Stimulated activated memory B cell treated with anti-CD40 and anti-IgM and Interleukin-4, amounts not matched to agents 10 μg/mL and 1 μg/mL and 100 μg/mL, for 72 hours (primary cell): ENCODE measurements around the gene COL13A1.

ENCODE experiments used
- ATAC-seq: fragments of 150-1000 bp; cut with Tn5 transposase; 2 replicates; pipeline ENCODE4 v1.10.0; 2021
- H3K27ac Mint-ChIP-seq: one replicate; pipeline ENCODE4 v1.8.0; 2022; ENCODE audit warnings: mild to moderate bottlenecking, mixed read lengths
- H3K27me3 Mint-ChIP-seq: one replicate; pipeline ENCODE4 v1.8.0; 2022; ENCODE audit warnings: mixed read lengths
- H3K36me3 Mint-ChIP-seq: one replicate; pipeline ENCODE4 v1.8.0; 2022; ENCODE audit warnings: mixed read lengths
- H3K4me1 Mint-ChIP-seq: one replicate; pipeline ENCODE4 v1.8.0; 2022; ENCODE audit warnings: mixed read lengths
- H3K4me3 Mint-ChIP-seq: one replicate; pipeline ENCODE4 v1.8.0; 2022; ENCODE audit warnings: mild to moderate bottlenecking, moderate library complexity, mixed read lengths
- H3K9me3 Mint-ChIP-seq: one replicate; pipeline ENCODE4 v1.8.0; 2022; ENCODE audit warnings: mixed read lengths

The COL13A1 gene

DNA sequence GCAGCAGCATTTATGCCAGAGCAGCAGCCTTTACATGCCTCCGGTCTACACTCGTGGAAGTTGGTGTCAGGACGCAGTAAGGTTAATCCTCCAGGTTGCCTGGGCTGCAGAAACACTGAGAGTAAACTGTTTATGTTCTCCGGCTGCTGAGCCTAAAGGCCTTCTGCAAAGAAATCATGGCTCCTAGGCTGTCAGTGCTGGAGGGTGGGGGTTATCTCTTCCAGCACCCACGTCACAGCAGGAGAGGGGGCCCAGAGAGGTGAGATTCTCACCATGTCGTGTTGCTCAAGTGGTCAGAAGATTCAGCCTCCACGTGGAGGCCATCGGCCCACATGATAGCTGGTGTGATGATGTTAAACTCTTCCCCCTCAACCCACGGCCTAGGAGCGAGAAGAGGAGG, 41.2 kb downstream of the COL13A1 start:
- ATAC-seq, result no peak

DNA sequence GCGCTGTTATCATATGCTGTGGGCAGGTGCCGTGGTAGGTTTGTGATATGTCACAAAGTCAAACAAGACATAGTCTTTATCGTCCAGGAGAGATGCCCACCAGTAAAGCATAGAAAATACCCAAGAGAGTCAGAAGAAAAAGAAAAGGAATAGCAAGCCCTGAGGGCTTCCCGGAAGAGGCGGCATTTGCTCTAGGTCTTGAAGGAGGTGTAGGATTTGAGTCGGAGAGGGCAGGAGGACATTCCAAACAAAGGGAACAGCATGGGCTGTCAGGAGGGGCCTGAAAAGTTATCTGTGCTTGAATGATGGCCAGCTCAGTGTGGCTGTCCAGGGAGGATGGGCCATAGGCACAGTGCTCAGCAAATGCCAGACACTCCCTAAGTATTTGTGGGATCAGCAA, 42.2 kb downstream of the COL13A1 start:
- Mint-ChIP-seq H3K4me1 (peaks cover 5% of the 10 kb centered on the region), H3K9me3 (no peaks in the 10 kb centered on the region), H3K4me3 (no peak overlapping the region), H3K27ac (no peak overlapping the region), H3K36me3 (no peaks in the 10 kb centered on the region), H3K27me3 (peaks cover 39% of the 10 kb centered on the region)
- ATAC-seq, result no peak

More for the DNA sequence above, 41.2 kb downstream of the COL13A1 start:
- H3K9me3 Mint-ChIP-seq, result no peaks in the 10 kb centered on the region
- H3K27me3 Mint-ChIP-seq, result peaks cover 29% of the 10 kb centered on the region
- no peak overlapping the region for H3K4me3 Mint-ChIP-seq
- no peaks in the 10 kb centered on the region for H3K36me3 Mint-ChIP-seq
- no peak overlapping the region for H3K27ac Mint-ChIP-seq
- H3K4me1 Mint-ChIP-seq, result peaks cover 5% of the 10 kb centered on the region

DNA sequence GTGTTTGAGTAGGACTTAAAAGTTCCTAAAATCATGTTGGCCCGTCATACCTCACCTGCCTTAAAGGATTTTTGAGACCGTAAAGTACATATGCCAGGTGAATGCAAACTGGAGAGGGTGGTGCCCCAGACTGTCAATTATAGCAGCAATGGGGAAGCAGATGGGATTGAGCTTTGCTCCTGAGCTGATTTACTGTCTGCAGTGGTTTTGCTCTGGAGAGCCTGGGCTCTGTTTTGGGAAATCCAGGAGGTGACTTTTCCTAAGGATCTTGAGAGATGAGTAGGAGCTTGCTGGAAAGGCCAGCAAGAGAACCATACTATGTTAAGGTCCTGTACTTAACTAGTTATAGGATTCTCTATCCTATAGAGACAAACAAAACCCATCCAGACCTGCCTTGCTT, 43.0 kb downstream of the COL13A1 start:
- Mint-ChIP-seq H3K4me3 (no peak overlapping the region), H3K27me3 (peaks cover 46% of the 10 kb centered on the region), H3K9me3 (no peaks in the 10 kb centered on the region), H3K36me3 (no peaks in the 10 kb centered on the region), H3K4me1 (peaks cover 5% of the 10 kb centered on the region), H3K27ac (no peak overlapping the region)
- no peak for ATAC-seq

DNA sequence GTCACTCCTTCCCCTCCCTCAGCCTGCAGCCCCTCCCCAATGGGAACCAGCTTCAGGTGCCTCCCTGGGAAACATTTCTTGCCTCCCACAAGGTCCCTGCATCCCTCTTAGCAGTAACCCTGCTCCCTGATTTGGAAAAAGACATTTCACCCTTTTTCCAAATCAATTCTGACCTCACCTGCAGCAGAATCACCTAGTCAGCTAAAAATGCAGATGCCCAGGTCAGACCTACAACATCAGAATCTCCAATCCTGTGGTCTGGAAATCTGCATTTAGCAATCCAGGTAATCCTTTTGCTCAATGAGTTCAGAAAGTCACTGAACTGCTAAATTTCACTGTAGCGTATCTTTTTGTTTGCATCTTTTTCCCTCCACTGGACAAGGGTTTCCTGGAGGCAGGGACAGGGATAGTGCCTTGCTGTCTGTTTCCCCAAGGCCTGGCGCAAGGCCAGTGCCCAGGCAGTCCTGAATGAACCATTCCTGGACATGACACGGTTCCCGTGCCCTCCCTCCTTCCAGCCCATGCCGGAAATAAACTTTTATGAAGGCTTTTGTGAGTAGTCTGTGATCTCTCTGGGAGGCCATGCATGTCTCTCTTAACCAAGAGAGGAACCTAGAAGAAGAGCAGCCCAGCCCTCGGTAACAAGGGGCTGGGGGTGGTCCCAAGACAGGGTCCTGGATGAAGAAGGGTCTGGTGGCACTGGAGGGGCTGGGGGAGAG, 44.0 kb downstream of the COL13A1 start:
- no peak overlapping the region for H3K27ac Mint-ChIP-seq
- no peak overlapping the region for H3K4me3 Mint-ChIP-seq
- ATAC-seq, result no peak
- H3K27me3 Mint-ChIP-seq, result peaks cover 48% of the 10 kb centered on the region
- no peaks in the 10 kb centered on the region for H3K9me3 Mint-ChIP-seq
- peaks cover 5% of the 10 kb centered on the region for H3K4me1 Mint-ChIP-seq
- H3K36me3 Mint-ChIP-seq, result no peaks in the 10 kb centered on the region

DNA sequence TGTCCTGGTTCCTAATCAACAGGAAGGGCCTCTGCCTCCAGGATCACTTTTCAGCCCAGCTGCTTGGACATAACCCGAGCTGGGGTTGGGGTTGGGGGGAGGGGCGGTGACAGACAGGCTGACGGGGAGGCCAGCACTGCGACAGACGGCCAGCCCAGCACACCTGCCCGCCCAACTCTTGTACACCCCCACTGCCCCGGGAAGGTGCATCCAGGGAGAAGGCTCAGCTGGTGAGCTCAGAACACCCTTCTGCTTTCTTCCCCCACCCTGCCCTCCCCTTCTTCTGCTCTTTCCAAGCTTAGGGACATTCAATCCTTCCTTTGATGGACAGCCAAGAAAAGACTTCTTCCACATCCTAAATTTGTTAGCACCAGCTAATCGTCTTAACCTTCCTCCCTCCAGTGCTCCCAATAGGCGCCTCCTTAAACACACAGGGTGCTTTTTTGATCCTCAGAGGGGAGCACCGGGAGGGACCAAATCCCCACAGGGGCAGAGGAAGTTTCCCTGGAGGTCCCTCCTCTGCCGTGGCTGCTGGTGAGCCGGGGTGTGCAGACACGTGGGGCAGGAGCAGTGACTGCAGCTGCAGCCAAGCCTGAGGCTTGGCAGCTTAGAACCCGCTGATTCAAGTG, 44.7 kb downstream of the COL13A1 start:
- ATAC-seq, result no peak
- H3K27me3 Mint-ChIP-seq, result peaks cover 48% of the 10 kb centered on the region
- H3K36me3 Mint-ChIP-seq, result no peaks in the 10 kb centered on the region
- H3K27ac Mint-ChIP-seq, result no peak overlapping the region
- no peaks in the 10 kb centered on the region for H3K9me3 Mint-ChIP-seq
- no peak overlapping the region for H3K4me3 Mint-ChIP-seq
- H3K4me1 Mint-ChIP-seq, result peaks cover 5% of the 10 kb centered on the region

DNA sequence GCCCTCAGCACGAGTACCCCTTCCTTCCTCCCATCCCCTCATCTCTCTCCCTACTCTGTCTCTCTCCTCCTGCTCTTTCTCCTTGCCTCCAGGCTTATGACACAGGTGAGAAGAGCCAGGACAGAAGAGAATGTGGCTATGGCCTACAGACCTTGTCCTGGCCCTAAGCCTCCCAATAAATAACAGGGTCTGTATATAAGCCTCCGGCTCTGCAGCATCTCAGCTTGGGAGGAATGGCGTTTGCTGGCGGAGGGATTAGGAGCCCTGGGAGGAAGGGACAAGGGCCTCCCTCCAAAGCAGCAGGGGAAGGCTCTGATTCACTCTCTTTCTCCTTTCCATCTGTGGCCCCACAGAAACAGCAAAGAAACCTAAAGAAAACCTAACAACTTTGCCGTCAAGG, 45.8 kb downstream of the COL13A1 start:
- H3K4me1 Mint-ChIP-seq, result peaks cover 5% of the 10 kb centered on the region
- H3K4me3 Mint-ChIP-seq, result no peak overlapping the region
- H3K9me3 Mint-ChIP-seq, result no peaks in the 10 kb centered on the region
- H3K36me3 Mint-ChIP-seq, result no peaks in the 10 kb centered on the region
- ATAC-seq, result no peak
- peaks cover 56% of the 10 kb centered on the region for H3K27me3 Mint-ChIP-seq
- H3K27ac Mint-ChIP-seq, result no peak overlapping the region

DNA sequence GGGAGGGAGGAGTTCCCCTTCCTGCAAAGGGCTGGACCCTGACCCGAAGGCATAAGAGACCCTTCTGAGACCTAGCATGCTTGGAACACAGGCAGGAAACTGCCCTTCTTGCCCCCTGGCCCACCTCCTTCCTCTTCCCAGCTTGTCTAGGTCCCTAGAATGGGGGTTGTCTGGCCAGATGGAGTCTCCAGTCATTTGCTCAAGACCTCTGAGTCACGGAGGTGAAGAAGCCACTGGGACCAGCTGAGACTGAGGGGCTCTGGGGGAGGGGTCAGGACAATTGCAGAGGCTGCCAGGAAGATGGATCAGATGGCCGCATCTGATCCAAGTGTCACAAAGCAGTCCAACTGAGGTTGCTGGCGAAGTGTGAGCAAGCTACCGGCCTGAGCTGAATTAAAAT, 46.2 kb downstream of the COL13A1 start:
- Mint-ChIP-seq H3K4me3 (no peak overlapping the region), H3K27me3 (peaks cover 58% of the 10 kb centered on the region), H3K36me3 (no peaks in the 10 kb centered on the region), H3K27ac (no peak overlapping the region), H3K9me3 (no peaks in the 10 kb centered on the region), H3K4me1 (peaks cover 5% of the 10 kb centered on the region)
- ATAC-seq, result no peak

DNA sequence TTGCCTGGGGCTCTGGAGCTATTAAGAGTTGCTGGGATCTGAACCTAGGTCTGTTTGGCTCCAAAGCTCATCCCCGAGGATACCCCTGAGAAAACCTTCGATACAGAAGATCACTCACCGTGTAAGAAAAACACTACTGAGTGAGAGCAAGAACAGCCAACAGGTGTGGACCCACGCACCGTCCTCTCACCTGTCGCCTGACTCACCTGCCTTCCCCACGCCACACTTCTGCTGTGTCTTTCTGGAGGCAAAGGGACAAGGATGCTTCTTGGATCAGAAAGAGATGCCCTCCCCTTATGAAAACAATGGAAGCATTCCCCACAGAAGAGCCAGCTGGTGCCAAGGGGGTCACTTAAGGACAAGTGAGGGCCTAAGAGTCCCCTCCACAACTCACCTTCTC, 46.7 kb downstream of the COL13A1 start:
- no peak for ATAC-seq
- H3K27me3 Mint-ChIP-seq, result peaks cover 58% of the 10 kb centered on the region
- no peaks in the 10 kb centered on the region for H3K9me3 Mint-ChIP-seq
- H3K4me1 Mint-ChIP-seq, result peaks cover 5% of the 10 kb centered on the region
- H3K27ac Mint-ChIP-seq, result no peak overlapping the region
- H3K4me3 Mint-ChIP-seq, result no peak overlapping the region
- H3K36me3 Mint-ChIP-seq, result no peaks in the 10 kb centered on the region

DNA sequence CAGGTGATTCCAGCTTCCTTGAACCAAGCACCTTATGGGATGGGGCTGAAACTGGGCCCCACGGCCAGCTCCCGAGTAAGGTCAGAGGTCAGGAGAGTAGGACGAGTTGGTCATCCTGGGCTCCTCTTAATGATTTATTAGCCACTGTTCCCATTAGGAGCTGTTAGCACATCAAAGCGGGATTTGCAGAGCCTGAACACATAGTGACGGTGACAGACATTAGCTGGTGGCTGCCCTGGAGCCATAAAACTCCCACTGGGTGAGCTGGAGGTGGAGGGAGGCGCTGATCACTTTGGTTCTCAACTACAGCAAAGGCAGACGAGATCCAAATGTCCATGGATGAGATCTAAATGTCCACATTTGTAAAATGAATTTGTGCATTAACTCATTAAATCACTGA, 48.1 kb downstream of the COL13A1 start:
- no peak for ATAC-seq
- Mint-ChIP-seq H3K27me3 (peaks cover 56% of the 10 kb centered on the region), H3K27ac (no peak overlapping the region), H3K4me3 (no peak overlapping the region), H3K4me1 (peaks cover 5% of the 10 kb centered on the region), H3K9me3 (no peaks in the 10 kb centered on the region), H3K36me3 (no peaks in the 10 kb centered on the region)

DNA sequence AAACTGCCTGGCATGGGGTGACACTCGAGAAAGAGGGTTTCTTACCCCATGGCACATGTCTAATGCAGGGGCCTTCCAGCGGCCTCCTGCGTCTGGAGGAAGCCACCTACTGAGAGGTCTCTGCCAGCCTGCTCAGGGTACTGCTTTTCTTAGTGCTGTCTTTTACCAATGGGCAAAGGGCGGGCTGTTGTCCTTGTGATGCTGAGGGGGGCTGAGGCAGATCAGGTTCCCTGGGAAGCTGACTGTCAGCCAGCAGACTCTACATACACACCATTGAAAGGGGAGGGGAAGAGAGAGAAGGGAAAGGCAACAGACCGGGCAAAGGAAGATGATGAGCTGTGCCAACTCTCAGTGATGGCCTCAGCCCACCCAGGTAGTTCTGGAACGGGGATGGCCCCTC, 48.7 kb downstream of the COL13A1 start:
- no peak overlapping the region for H3K27ac Mint-ChIP-seq
- H3K27me3 Mint-ChIP-seq, result peaks cover 50% of the 10 kb centered on the region
- no peaks in the 10 kb centered on the region for H3K36me3 Mint-ChIP-seq
- no peak overlapping the region for H3K4me3 Mint-ChIP-seq
- ATAC-seq, result no peak
- no peaks in the 10 kb centered on the region for H3K9me3 Mint-ChIP-seq
- peaks cover 5% of the 10 kb centered on the region for H3K4me1 Mint-ChIP-seq

DNA sequence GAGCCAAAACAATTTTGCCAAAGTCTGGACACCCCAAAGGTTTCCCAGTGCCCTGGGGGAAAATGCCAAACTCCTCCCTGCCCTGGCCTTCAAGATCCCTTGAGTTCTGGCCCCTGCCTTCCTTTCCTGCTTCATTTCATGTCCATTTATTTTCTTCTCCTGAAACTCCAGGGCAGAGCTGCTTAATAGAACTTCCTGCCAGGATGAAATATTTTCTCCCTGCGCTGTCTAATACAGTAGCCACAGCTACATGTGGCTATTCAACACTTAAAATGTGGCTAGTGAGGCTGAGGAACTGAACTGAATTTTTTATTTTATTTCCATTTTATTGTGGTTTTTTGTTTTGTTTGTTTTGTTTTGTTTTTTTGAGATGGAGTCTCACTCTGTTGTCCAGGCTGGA, 49.6 kb downstream of the COL13A1 start:
- Mint-ChIP-seq H3K9me3 (no peaks in the 10 kb centered on the region), H3K27me3 (peaks cover 48% of the 10 kb centered on the region), H3K27ac (no peak overlapping the region), H3K4me1 (no peaks in the 10 kb centered on the region), H3K36me3 (no peaks in the 10 kb centered on the region), H3K4me3 (no peak overlapping the region)
- no peak for ATAC-seq

DNA sequence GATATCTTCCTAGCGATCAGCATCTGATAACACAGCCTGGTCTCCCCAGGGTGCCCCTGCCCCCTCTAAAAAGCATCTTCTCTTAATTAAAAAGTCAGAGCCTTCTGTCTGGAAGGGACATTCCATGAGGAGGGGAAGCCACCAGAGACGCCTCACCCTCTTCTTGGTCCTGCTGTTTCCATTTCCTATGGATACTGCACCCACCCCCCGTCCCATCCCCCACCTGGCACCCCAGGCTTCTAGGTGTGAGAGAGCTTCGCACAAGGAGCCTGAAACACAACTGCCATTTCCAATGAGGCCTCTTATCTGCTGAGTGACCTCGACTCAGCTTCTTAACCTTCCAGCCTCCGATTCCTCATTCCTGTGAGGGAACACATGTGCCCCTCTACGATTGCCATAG, 51.4 kb downstream of the COL13A1 start:
- Mint-ChIP-seq H3K4me1 (no peaks in the 10 kb centered on the region), H3K27me3 (peaks cover 38% of the 10 kb centered on the region), H3K4me3 (no peak overlapping the region), H3K27ac (no peak overlapping the region), H3K9me3 (no peaks in the 10 kb centered on the region), H3K36me3 (no peaks in the 10 kb centered on the region)
- ATAC-seq, result no peak

DNA sequence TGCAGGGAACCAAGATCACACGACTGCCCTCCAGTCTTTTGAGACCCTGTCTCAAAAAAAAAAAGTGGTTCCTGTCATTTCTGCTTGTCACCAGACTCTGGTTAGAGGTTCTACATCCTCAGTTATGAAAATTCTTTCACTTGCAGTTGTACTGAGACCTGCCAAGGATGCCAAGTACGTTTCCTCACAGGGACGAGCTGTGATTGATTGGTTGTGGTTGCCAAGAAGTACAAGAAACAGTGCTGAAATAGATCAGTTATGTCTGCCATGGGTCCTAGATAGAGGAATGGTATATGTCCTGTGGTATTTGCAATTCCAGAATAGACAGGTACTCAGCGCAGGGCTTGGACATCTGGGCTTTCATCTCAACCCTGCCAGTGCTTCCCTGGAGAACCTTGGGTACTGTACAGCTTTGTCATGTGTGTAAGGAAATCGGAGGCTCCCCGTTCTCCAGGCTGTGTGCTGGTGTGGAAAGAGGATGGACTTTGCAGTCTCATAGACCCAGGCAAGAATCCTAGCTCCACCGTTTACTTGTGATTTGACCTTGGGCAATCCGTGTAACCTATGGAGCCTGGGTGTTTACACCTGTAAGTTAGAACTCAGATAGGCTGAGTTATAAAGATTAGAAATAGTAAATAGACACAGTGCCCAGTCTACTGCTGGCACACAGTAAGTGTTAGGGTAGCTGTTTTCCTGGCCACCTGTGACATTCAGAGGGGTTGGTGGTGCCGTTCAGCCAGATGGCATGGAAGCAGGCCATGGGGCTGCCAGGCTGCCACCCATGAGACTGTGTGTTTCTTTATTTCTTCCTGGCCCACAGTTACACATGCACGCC, 53.0 kb downstream of the COL13A1 start:
- H3K4me1 Mint-ChIP-seq, result no peaks in the 10 kb centered on the region
- no peak overlapping the region for H3K4me3 Mint-ChIP-seq
- H3K36me3 Mint-ChIP-seq, result no peaks in the 10 kb centered on the region

DNA sequence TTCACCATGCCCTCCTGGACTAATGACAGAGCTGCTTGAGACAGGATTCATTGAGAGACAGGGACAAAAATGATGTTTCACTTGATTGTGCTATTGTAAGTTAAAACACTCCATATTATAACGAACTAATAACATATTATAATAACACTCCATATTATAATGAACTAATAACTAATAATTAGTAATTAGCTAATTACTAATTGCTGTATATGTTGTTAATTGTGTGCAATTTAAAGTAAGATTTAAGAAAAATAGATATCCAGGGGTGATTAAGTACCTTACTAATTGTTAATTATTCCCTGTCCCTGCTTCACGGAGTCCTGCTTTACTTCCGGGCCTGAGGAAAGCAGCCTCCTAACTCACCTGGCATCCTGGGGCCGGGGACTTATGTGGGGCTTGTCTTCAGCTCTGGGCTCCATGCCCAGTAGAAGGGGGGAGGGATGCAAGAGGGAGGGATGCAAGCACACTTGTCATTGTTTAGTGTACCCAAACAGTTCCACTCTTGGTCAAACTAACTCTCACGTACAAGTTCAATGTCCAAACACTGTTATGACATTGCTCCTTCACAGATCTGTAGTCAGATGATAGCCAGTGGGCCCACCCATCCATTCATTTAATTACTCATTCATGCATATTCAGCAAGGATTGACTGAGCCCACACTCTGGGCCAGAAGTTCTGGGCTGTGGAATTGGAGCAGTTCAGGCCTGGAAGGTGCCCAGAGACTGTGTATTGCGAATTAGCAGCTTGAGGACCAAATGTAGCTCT, 53.8 kb downstream of the COL13A1 start:
- Mint-ChIP-seq H3K36me3 (no peaks in the 10 kb centered on the region), H3K4me3 (no peak overlapping the region), H3K4me1 (no peaks in the 10 kb centered on the region), H3K9me3 (no peaks in the 10 kb centered on the region), H3K27ac (no peak overlapping the region), H3K27me3 (peaks cover 29% of the 10 kb centered on the region)
- no peak for ATAC-seq

More for the DNA sequence above, 53.0 kb downstream of the COL13A1 start:
- no peaks in the 10 kb centered on the region for H3K9me3 Mint-ChIP-seq
- H3K27me3 Mint-ChIP-seq, result peaks cover 27% of the 10 kb centered on the region
- H3K27ac Mint-ChIP-seq, result no peak overlapping the region
- ATAC-seq, result no peak

DNA sequence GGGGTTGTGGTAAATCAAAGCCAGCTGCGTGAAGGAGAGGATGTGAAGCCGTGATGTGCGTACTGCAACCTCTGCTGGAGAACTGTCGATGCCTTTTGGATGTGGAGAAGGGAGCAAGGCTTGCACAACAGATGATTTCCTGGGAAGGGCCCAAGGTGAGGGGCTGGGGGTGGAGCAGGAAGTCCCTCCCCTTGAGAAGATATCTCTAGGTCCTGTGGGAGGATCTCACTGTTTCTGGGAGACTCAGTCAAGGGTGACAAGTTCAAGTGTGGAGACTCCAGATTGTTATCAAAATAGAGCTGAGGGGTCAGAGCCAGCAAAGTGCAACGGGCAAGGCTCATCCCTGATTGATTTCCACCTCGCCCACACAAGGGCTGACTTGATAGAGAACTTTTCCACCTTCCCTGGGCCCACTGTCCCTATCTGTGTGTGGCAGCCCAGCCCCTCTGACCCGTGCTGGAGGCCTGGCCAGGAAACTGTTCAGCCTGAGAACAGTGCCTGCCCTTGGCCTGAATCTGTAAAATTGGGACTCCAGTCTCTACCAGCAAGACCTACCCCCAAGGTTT, 55.0 kb downstream of the COL13A1 start:
- Mint-ChIP-seq H3K27ac (no peak overlapping the region), H3K36me3 (no peaks in the 10 kb centered on the region), H3K4me1 (no peaks in the 10 kb centered on the region), H3K4me3 (no peak overlapping the region), H3K9me3 (no peaks in the 10 kb centered on the region), H3K27me3 (peaks cover 40% of the 10 kb centered on the region)
- no peak for ATAC-seq
